GM23338 (cell line): ENCODE measurements around the gene NDUFAF8. TPM values are rescaled to one million over a fixed set of nuclear protein-coding genes. Genes with fewer than 3 reads are reported as not detected.

Experiments
- ATAC-seq: fragments of 200-7000 bp; cut with Tn5 transposase; 3 replicates; pipeline ENCODE4 v1.9.1; 2020
- DNase-seq: peaks from one replicate; pipeline ENCODE4 v3.0.0-alpha.2; 2015; ENCODE audit warnings: low spot score
- H2AFZ ChIP-seq: fragments of 200-600 bp; sonication (generic); 2 replicates; pipeline ENCODE4 v1.8.0; 2016; ENCODE audit warnings: antibody characterized with exemption, mild to moderate bottlenecking, moderate library complexity
- H3F3A ChIP-seq: fragments of 200-600 bp; sonication (generic); replicated peaks from 2 replicates; pipeline ENCODE4 v1.8.0; 2017; ENCODE audit warnings: antibody characterized with exemption, mixed run types, low read depth
- H3K27ac ChIP-seq: fragments of 200-600 bp; sonication (generic); 2 replicates; pipeline ENCODE4 v1.6.1; 2016; ENCODE audit warnings: low read depth
- H3K27me3 ChIP-seq: fragments of 200-600 bp; sonication (generic); 2 replicates; pipeline ENCODE4 v1.8.0; 2016; ENCODE audit warnings: mild to moderate bottlenecking, mixed run types, moderate library complexity; ENCODE audit not compliant: insufficient read depth
- H3K36me3 ChIP-seq: fragments of 200-600 bp; sonication (generic); 2 replicates; pipeline ENCODE4 v1.8.0; 2016; ENCODE audit warnings: mild to moderate bottlenecking; ENCODE audit not compliant: insufficient read depth
- H3K4me1 ChIP-seq: fragments of 200-600 bp; sonication (generic); 2 replicates; pipeline ENCODE4 v1.8.0; 2016; ENCODE audit warnings: mild to moderate bottlenecking, moderate library complexity; ENCODE audit not compliant: insufficient read depth
- H3K4me2 ChIP-seq: fragments of 200-600 bp; sonication (generic); 2 replicates; pipeline ENCODE4 v1.7.1; 2017; ENCODE audit warnings: mixed run types
- H3K4me3 ChIP-seq: fragments of 200-600 bp; sonication (generic); 2 replicates; pipeline ENCODE4 v1.6.1; 2016; ENCODE audit warnings: mixed run types
- H3K79me2 ChIP-seq: fragments of 200-600 bp; sonication (generic); replicated peaks from 2 replicates; pipeline ENCODE4 v1.8.0; 2017; ENCODE audit warnings: mild to moderate bottlenecking; ENCODE audit not compliant: insufficient read depth
- H3K9me2 ChIP-seq: fragments of 200-600 bp; sonication (generic); 2 replicates; pipeline ENCODE4 v1.8.0; 2017; ENCODE audit not compliant: insufficient read depth
- H4K20me1 ChIP-seq: fragments of 200-600 bp; sonication (generic); replicated peaks from 2 replicates; pipeline ENCODE4 v1.8.0; 2017; ENCODE audit warnings: mild to moderate bottlenecking; ENCODE audit not compliant: insufficient read depth
- H3K27ac Mint-ChIP-seq: 2 replicates; pipeline ENCODE4 v1.8.0; 2020; ENCODE audit warnings: inconsistent platforms, mild to moderate bottlenecking, moderate library complexity, mixed read lengths
- H3K27me3 Mint-ChIP-seq: 3 replicates; pipeline ENCODE4 v1.8.0; 2022; ENCODE audit warnings: low read depth, mild to moderate bottlenecking, moderate library complexity, mixed read lengths, inconsistent platforms; ENCODE audit not compliant: insufficient read depth, poor library complexity
- H3K36me3 Mint-ChIP-seq: 3 replicates; pipeline ENCODE4 v1.8.0; 2021; ENCODE audit warnings: low read depth, mild to moderate bottlenecking, inconsistent platforms, moderate library complexity, mixed read lengths
- H3K4me1 Mint-ChIP-seq: 3 replicates; pipeline ENCODE4 v1.8.0; 2020; ENCODE audit warnings: mild to moderate bottlenecking, inconsistent platforms, mixed read lengths
- H3K4me3 Mint-ChIP-seq: 3 replicates; pipeline ENCODE4 v1.8.0; 2021; ENCODE audit warnings: moderate library complexity, mild to moderate bottlenecking, inconsistent platforms, mixed read lengths
- H3K9me3 Mint-ChIP-seq: 3 replicates; pipeline ENCODE4 v1.8.0; 2020; ENCODE audit warnings: moderate library complexity, mild to moderate bottlenecking, inconsistent platforms, mixed read lengths
- EZH2 ChIP-seq: fragments of 200-600 bp; sonication (generic); IDR thresholded peaks from one replicate; pipeline ENCODE4 v1.8.0; 2017; ENCODE audit warnings: antibody characterized with exemption, mild to moderate bottlenecking, low read depth; ENCODE audit not compliant: unreplicated experiment
- NANOG ChIP-seq: IDR thresholded peaks from 2 replicates; pipeline ENCODE4 v1.6.1; 2016; ENCODE audit warnings: antibody characterized with exemption, borderline replicate concordance
- ZNF114 ChIP-seq: fragments of 250-450 bp; sonication (Bioruptor Pico); IDR thresholded peaks from 2 replicates; pipeline ENCODE4 v1.5.0; 2020; ENCODE audit warnings: mild to moderate bottlenecking, moderate library complexity
- polyA plus RNA-seq: library from polyadenylated mRNA; unstranded; fragments of >200 nt; fragmentation: Nextera tagmentation; extraction: Ambion mirVana; gene quantifications from 2 replicates; pipeline ENCODE4 v1.2.1, GENCODE V29; 2016
- total RNA-seq: library from RNA; depleted of rRNA; stranded (reverse); fragments of >200 nt; shearing (Covaris generic); gene quantifications from 2 replicates; pipeline ENCODE4 v1.2.3, GENCODE V29; 2014
- TF ChIP-seq, protein P1 (sequence below): fragments of 250-450 bp; sonication (Bioruptor Pico); IDR thresholded peaks from 2 replicates; pipeline ENCODE4 v1.5.0; 2020; ENCODE audit warnings: mild to moderate bottlenecking, moderate library complexity

NDUFAF8 gene
- total and polyA plus RNA-seq, 2 experiments from 2014 or later: 21.5 to 156 TPM

DNA sequence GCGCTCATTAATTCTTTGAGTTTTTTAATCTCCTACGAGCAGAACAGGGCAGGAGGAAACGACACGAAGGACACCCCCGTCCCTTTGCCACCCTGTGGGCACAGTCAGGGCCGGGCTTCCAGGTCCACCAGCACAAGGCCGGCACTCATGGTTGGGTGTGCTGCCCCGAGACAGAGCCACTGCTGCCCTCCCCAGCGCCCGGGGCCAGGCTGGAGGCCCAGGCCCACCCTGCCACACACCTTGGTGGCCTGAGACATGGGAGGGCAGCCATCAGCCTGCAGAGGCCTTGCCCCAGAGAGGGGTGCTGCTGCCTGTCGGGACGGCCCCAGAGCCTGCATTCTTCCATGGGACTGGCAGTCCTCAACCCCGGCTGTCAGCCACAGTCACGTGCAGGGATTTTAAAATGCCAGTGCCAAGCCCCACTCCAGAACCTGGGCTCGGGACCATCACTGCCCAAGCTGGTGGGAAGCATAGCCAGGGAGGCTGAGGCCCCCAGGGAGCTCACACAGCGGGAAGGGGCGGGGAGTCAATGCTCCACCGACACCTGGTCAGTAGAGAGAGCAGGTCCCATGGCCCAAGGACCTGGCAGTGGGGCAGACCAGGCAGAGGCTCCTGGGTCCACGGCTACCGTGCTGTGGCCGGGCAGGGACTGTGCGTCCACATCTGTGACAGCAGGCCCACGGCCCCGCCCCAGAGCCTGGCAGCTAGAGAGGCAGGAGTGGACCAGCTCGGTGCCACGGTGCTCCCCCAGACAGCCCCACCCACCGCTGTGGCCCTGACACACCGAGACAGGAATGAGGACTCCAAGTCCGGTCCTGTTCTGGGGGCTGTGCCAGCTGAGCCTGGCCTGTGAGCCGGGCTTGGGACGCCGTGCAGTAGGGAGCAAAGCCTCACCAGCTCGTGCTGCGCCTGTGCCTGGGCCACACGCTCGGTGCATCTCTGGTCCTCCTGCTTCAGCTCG is 43.9 kb upstream of the NDUFAF8 start:
- H3K4me2 ChIP-seq: no peak overlapping the region
- Mint-ChIP-seq H3K27me3 (peaks cover 2% of the 10 kb centered on the region), H3K4me1 (no peaks in the 10 kb centered on the region), H3K27ac (no peak overlapping the region), H3K9me3 (no peaks in the 10 kb centered on the region), H3K36me3 (0 out of 3 replicates have a peak, but pooled peaks cover 5% of the 10 kb centered on the region), H3K4me3 (no peak overlapping the region)
- H3K27ac ChIP-seq: no peak overlapping the region
- no peaks in the 10 kb centered on the region for H3K9me2 ChIP-seq
- ATAC-seq: no peak
- H3K36me3 ChIP-seq: no peaks in the 10 kb centered on the region; the same call in 1 of the 2 replicates
- H3K27me3 ChIP-seq: no peaks in the 10 kb centered on the region
- H3K79me2 ChIP-seq: no peaks in the 10 kb centered on the region
- H2AFZ ChIP-seq: no peak overlapping the region
- no peaks in the 10 kb centered on the region for H3F3A ChIP-seq
- TF ChIP-seq, protein P1, sequence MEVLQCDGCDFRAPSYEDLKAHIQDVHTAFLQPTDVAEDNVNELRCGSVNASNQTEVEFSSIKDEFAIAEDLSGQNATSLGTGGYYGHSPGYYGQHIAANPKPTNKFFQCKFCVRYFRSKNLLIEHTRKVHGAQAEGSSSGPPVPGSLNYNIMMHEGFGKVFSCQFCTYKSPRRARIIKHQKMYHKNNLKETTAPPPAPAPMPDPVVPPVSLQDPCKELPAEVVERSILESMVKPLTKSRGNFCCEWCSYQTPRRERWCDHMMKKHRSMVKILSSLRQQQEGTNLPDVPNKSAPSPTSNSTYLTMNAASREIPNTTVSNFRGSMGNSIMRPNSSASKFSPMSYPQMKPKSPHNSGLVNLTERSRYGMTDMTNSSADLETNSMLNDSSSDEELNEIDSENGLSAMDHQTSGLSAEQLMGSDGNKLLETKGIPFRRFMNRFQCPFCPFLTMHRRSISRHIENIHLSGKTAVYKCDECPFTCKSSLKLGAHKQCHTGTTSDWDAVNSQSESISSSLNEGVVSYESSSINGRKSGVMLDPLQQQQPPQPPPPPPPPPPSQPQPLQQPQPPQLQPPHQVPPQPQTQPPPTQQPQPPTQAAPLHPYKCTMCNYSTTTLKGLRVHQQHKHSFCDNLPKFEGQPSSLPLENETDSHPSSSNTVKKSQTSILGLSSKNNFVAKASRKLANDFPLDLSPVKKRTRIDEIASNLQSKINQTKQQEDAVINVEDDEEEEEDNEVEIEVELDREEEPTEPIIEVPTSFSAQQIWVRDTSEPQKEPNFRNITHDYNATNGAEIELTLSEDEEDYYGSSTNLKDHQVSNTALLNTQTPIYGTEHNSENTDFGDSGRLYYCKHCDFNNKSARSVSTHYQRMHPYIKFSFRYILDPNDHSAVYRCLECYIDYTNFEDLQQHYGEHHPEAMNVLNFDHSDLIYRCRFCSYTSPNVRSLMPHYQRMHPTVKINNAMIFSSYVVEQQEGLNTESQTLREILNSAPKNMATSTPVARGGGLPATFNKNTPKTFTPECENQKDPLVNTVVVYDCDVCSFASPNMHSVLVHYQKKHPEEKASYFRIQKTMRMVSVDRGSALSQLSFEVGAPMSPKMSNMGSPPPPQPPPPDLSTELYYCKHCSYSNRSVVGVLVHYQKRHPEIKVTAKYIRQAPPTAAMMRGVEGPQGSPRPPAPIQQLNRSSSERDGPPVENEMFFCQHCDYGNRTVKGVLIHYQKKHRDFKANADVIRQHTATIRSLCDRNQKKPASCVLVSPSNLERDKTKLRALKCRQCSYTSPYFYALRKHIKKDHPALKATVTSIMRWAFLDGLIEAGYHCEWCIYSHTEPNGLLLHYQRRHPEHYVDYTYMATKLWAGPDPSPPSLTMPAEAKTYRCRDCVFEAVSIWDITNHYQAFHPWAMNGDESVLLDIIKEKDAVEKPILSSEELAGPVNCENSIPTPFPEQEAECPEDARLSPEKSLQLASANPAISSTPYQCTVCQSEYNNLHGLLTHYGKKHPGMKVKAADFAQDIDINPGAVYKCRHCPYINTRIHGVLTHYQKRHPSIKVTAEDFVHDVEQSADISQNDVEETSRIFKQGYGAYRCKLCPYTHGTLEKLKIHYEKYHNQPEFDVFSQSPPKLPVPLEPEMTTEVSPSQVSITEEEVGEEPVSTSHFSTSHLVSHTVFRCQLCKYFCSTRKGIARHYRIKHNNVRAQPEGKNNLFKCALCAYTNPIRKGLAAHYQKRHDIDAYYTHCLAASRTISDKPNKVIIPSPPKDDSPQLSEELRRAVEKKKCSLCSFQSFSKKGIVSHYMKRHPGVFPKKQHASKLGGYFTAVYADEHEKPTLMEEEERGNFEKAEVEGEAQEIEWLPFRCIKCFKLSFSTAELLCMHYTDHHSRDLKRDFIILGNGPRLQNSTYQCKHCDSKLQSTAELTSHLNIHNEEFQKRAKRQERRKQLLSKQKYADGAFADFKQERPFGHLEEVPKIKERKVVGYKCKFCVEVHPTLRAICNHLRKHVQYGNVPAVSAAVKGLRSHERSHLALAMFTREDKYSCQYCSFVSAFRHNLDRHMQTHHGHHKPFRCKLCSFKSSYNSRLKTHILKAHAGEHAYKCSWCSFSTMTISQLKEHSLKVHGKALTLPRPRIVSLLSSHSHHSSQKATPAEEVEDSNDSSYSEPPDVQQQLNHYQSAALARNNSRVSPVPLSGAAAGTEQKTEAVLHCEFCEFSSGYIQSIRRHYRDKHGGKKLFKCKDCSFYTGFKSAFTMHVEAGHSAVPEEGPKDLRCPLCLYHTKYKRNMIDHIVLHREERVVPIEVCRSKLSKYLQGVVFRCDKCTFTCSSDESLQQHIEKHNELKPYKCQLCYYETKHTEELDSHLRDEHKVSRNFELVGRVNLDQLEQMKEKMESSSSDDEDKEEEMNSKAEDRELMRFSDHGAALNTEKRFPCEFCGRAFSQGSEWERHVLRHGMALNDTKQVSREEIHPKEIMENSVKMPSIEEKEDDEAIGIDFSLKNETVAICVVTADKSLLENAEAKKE (CRISPR knock-in tag): no peak
- no peak for TF ChIP-seq EZH2
- TF ChIP-seq NANOG: no peak
- no peak for TF ChIP-seq ZNF114 (CRISPR knock-in tag)
- DNase-seq: no peak
- H3K4me3 ChIP-seq: no peak overlapping the region
- H3K4me1 ChIP-seq: no peaks in the 10 kb centered on the region
- no peaks in the 10 kb centered on the region for H4K20me1 ChIP-seq
